Subcutaneous abdominal adipose tissue (tissue), 5 donors: ENCODE data around the gene ST8SIA1.

Source experiments
- H3K27ac ChIP-seq: one replicate; pipeline ENCODE4 v1.7.0; 2013; ENCODE audit warnings: low read depth, mild to moderate bottlenecking, inconsistent platforms, low read length, moderate library complexity
- H3K27me3 ChIP-seq, 5 donors: one replicate each; pipeline ENCODE4 v1.7.0; 2013; ENCODE audit warnings: low read length in 5 of 5, inconsistent platforms in 1 of 5; ENCODE audit not compliant: control insufficient read depth in 5 of 5, insufficient read depth in 4 of 5
- H3K36me3 ChIP-seq, 5 donors: one replicate each; pipeline ENCODE4 v1.7.0; 2013; ENCODE audit warnings: low read length in 5 of 5; ENCODE audit not compliant: control insufficient read depth in 5 of 5, insufficient read depth in 5 of 5
- H3K4me1 ChIP-seq, 5 donors: one replicate each; pipeline ENCODE4 v1.7.0; 2013; ENCODE audit warnings: low read length in 5 of 5, mild to moderate bottlenecking in 3 of 5, moderate library complexity in 1 of 5; ENCODE audit not compliant: control insufficient read depth in 5 of 5, insufficient read depth in 5 of 5
- H3K4me3 ChIP-seq, 5 donors: one replicate each; pipeline ENCODE4 v1.7.0; 2013; ENCODE audit warnings: low read length in 5 of 5, low read depth in 1 of 5
- H3K9ac ChIP-seq, 5 donors: one replicate each; pipeline ENCODE4 v1.7.0; 2013; ENCODE audit warnings: low read length in 5 of 5, mild to moderate bottlenecking in 4 of 5, moderate library complexity in 3 of 5
- H3K9me3 ChIP-seq, 5 donors: one replicate each; pipeline ENCODE4 v1.7.0; 2013; ENCODE audit warnings: low read length in 5 of 5; ENCODE audit not compliant: control insufficient read depth in 5 of 5
- donor health status: healthy.
- donor health status: healthy.
- donor health status: healthy.
- donor health status: healthy.
- donor health status: healthy.

Gene ST8SIA1

DNA sequence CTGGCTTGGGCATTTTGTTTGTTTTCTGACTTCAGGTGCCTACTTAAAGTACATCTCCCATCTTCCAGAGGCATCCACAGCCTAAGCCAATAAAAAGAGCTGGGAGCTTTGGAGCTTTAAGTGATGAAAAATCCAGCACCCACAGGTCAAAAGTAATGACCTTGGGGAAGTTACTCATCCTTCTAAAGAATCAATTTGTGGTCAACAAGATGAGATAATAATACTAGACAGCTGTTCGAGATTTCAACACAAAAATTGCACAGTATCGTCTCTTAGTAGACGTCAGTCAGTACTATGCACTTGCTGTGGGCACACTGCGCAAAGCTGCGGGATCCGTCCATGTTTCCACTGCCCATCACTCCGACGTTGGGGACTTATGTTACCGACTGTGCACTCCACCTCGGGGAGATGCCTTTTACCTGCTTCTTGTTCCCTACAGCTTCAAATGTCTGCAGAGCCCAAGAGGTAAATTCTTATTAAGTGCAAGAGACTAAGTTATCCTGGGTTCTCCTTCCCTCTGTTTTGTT is 1.3 kb downstream of the ST8SIA1 start:
- H3K9ac ChIP-seq, result peak overlapping the region in 2 of 5 donors; percentile 31 to 59
- H3K27ac ChIP-seq, result no peak overlapping the region
- H3K9me3 ChIP-seq, result no peaks in the 10 kb centered on the region
- H3K27me3 ChIP-seq, result peaks cover 6 to 15% (median 12%) of the 10 kb centered on the region in 5 donors
- peaks cover 0 to 31% (median 20%) of the 10 kb centered on the region in 5 donors for H3K4me1 ChIP-seq
- no peaks in the 10 kb centered on the region for H3K36me3 ChIP-seq
- peak overlapping the region; percentile 54 to 86 (median 68) for H3K4me3 ChIP-seq

GRCh38 chr12:22332202-22332601 is 2.3 kb downstream of the ST8SIA1 start:
- Histone ChIP-seq H3K4me3 (peak overlapping the region in 1 of 5 donors; percentile 86), H3K9me3 (no peaks in the 10 kb centered on the region), H3K36me3 (no peaks in the 10 kb centered on the region), H3K27ac (no peak overlapping the region), H3K27me3 (peaks cover 6 to 15% (median 12%) of the 10 kb centered on the region in 5 donors), H3K4me1 (peaks cover 0 to 31% (median 20%) of the 10 kb centered on the region in 5 donors), H3K9ac (no peak overlapping the region)

- Histone ChIP-seq H3K27ac (no peak overlapping the region), H3K36me3 (no peaks in the 10 kb centered on the region), H3K4me1 (peaks cover 0 to 19% (median 11%) of the 10 kb centered on the region in 5 donors), H3K27me3 (peaks cover 6 to 15% (median 12%) of the 10 kb centered on the region in 5 donors), H3K4me3 (no peak overlapping the region), H3K9me3 (no peaks in the 10 kb centered on the region), H3K9ac (no peak overlapping the region)
These were observed 4.9 kb downstream of the ST8SIA1 start for GRCh38 chr12:22329621-22330020.

DNA sequence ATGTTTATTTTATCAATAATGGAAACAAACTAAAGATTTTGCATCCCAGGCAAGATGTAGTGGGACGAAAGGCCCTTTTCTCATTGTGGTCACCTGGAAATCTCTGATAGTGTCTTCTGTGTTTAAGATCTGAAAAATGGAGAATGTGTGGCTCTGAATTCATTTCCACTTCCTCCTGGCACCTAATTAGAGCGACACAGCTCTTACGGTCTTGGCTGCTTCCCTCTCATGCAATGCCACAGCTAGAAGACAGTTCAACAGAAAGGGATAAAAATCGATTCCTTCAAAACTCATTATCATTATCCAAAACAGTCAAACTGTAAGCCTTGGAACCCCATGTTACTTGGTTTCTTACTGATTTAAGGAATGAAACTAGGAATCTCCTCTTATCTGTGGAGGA is 9.3 kb downstream of the ST8SIA1 start:
- Histone ChIP-seq H3K9ac (no peak overlapping the region), H3K27me3 (no peaks in the 10 kb centered on the region), H3K4me1 (no peaks in the 10 kb centered on the region), H3K9me3 (no peaks in the 10 kb centered on the region), H3K36me3 (no peaks in the 10 kb centered on the region), H3K27ac (no peak overlapping the region), H3K4me3 (no peak overlapping the region)

- H3K4me3 ChIP-seq, result no peak overlapping the region
- no peak overlapping the region for H3K27ac ChIP-seq
- H3K36me3 ChIP-seq, result no peaks in the 10 kb centered on the region
- no peaks in the 10 kb centered on the region for H3K4me1 ChIP-seq
- H3K27me3 ChIP-seq, result no peaks in the 10 kb centered on the region
- H3K9me3 ChIP-seq, result no peaks in the 10 kb centered on the region
- no peak overlapping the region for H3K9ac ChIP-seq
These were observed 12.4 kb downstream of the ST8SIA1 start for GRCh38 chr12:22322091-22322490.

DNA sequence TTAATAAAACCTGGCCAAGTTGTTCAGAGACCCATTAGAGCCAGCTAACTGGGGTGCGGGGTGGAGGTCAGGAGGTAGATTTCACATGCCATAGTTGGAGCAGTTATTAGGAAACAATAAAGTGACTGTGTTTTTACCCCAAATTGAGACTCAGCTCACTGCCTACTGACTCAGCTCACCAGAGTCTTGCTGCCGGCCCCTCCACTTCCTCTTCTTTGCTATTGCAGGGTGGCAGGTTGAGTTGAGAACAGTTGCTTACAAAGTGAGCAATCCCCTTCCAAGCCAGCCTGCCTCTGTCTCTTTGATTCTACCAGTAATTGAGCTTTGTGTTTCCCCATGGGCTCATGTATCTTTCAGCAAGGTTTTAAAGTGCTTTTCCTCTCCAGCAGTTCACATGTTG is 12.9 kb downstream of the ST8SIA1 start:
- Histone ChIP-seq H3K4me1 (no peaks in the 10 kb centered on the region), H3K9ac (no peak overlapping the region), H3K27ac (no peak overlapping the region), H3K4me3 (no peak overlapping the region), H3K27me3 (no peaks in the 10 kb centered on the region), H3K9me3 (no peaks in the 10 kb centered on the region), H3K36me3 (no peaks in the 10 kb centered on the region)

GRCh38 chr12:22321018-22321605 is 13.4 kb downstream of the ST8SIA1 start:
- Histone ChIP-seq H3K9me3 (no peaks in the 10 kb centered on the region), H3K9ac (no peak overlapping the region), H3K4me3 (no peak overlapping the region), H3K36me3 (no peaks in the 10 kb centered on the region), H3K27me3 (no peaks in the 10 kb centered on the region), H3K4me1 (no peaks in the 10 kb centered on the region), H3K27ac (no peak overlapping the region)

- Histone ChIP-seq H3K9ac (no peak overlapping the region), H3K9me3 (no peaks in the 10 kb centered on the region), H3K4me1 (peaks cover 0 to under 1% (median 0%) of the 10 kb centered on the region in 5 donors), H3K36me3 (no peaks in the 10 kb centered on the region), H3K27me3 (peaks cover 0 to 3% (median 0%) of the 10 kb centered on the region in 5 donors), H3K27ac (no peak overlapping the region), H3K4me3 (no peak overlapping the region)
These were observed 16.3 kb downstream of the ST8SIA1 start for GRCh38 chr12:22318108-22318737.

- H3K4me1 ChIP-seq, result peaks cover 0 to 11% (median 0%) of the 10 kb centered on the region in 5 donors
- no peaks in the 10 kb centered on the region for H3K9me3 ChIP-seq
- H3K4me3 ChIP-seq, result no peak overlapping the region
- H3K36me3 ChIP-seq, result no peaks in the 10 kb centered on the region
- H3K27me3 ChIP-seq, result peaks cover 0 to 3% (median 0%) of the 10 kb centered on the region in 5 donors
- H3K27ac ChIP-seq, result no peak overlapping the region
- H3K9ac ChIP-seq, result no peak overlapping the region
These were observed 20.6 kb downstream of the ST8SIA1 start for GRCh38 chr12:22313963-22314330.

GRCh38 chr12:22313286-22313962 is 21.1 kb downstream of the ST8SIA1 start:
- H3K27ac ChIP-seq, result no peak overlapping the region
- H3K4me3 ChIP-seq, result no peak overlapping the region
- H3K9ac ChIP-seq, result no peak overlapping the region
- H3K27me3 ChIP-seq, result peaks cover 0 to 3% (median 0%) of the 10 kb centered on the region in 5 donors
- H3K9me3 ChIP-seq, result no peaks in the 10 kb centered on the region
- peaks cover 0 to 11% (median 0%) of the 10 kb centered on the region in 5 donors for H3K4me1 ChIP-seq
- no peaks in the 10 kb centered on the region for H3K36me3 ChIP-seq
